ENCODE data around the gene MKKS.
A peak's percentile ranks its signal among the peaks of the same experiment; 100 is the strongest.

The MKKS gene

GRCh38 chr20:10433623-10434466 lies at the start of gene MKKS:
TSS of gene MKKS (minus strand) at chr20:10434222. CDS start at chr20:10413514, 20,708 bp downstream.
- DNase-seq = peak; percentile 87 to 91

- DNase-seq = no peak
Measured at GRCh38 chr20:10483691-10484090, 49.7 kb upstream of the MKKS start.

GRCh38 chr20:10481676-10482075 lies 47.7 kb upstream of the MKKS start:
- no peak for DNase-seq

GRCh38 chr20:10478930-10479329 lies 44.9 kb upstream of the MKKS start:
- DNase-seq = no peak

DNA sequence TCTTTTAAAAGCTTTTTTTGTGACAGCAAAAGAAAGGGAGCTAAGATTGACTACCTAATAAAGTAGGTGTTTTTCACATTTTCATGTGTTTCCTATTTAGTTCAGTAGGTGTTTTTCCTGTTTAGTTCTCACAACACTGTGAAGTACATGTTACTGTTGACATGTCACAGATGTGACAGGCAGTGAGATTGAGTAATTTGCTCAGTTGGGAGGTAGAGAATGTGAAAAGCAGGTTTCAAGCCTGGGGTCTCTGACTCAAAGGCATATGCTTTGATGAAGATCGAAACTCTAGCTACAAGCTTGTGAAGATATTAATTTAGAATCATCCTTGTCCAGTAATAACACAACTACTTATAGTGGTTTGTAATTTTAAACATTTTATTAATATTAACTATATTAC lies 44.2 kb upstream of the MKKS start:
- no peak for DNase-seq

DNA sequence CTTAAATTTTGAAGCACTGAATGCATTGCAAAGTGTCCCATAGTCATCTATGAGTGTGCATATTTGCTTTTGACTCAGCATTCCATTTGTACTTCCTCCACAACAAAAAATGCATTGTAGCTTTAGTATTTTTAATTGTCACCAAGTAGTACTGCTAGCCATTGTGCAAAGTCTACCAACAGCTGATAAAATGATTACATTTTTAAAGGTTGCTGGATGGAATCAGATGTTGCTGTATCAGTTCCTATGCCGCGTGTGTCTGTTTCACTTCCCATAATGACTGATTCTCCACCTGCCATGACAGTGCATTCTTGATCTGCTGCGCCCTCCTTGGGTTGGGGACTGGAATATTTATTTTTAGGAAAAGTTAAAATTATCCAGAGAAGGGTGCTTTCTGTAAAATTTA lies 42.3 kb upstream of the MKKS start:
- peak; percentile 6 to 33 for DNase-seq

DNA sequence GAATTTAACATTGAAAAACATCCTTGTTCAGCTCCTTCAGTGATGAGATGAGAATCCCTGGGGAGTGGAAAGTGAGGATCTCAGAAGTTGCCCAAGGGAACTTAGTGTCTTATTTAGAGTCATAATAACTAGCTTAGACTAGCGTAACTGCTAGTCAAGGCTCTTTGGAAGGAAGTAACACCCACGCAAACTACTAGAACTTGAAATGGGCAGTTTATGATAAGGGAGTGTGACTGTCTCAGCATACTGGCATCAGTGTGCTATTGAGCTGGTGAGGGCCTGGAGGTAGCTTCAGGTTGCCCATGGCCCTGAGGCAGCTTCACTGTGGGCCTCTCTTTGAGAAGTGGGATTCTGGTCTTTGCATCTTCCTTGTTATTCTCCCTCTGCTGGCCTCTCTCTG lies 41.2 kb upstream of the MKKS start:
- no peak for DNase-seq

DNA sequence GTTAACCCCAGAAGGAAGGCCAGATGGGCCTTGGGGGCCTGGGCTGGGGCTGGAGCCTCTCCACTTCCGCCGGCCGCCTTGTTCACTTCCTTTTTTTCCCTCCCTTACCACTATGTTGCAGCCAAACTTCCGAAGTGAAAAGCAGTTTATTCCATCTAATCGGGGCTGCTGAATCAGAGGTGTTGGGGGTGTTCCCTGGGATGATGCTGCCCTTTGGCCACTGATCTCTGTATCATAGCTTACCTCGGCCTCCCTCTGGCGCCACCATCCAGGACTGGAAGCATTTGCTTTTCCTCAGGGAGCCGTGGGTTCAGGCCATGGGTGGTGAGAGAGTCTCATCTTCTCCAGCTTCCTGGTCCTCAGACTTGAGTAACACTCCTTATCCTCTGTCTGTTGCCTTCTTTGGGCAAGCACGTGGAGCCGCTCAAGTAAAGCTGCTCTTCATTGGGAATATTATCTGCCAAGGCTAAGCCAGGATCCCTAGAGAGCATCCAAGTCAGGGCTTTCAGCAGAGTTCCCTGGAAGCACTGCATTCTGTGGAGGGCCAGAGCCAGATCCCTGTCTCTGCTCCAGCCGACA lies 40.7 kb upstream of the MKKS start:
- no peak for DNase-seq

- DNase-seq = no peak
Measured at GRCh38 chr20:10472871-10473270, 38.8 kb upstream of the MKKS start.

DNA sequence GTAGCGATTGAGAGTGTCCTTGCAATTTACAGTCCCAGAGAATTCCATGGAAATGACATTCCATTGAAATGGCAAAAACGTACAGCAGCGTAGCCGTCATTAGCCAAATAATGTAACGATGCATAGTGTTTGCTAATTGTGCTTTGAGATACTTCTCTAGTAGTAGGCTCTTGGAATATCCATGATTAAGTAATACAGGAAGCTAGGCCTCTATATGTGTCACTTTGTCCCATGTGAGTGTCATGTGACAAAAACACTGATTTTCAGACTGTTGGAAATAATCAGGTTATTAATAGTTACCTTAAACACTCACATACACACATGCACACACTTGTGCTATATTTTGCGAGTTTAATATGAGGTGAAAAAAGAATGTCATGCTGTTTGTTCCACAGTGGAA lies 36.3 kb upstream of the MKKS start:
- no peak for DNase-seq

- peak in 1 of 2 donors; percentile 50 for DNase-seq
Measured at GRCh38 chr20:10469599-10469998, 35.6 kb upstream of the MKKS start.

DNA sequence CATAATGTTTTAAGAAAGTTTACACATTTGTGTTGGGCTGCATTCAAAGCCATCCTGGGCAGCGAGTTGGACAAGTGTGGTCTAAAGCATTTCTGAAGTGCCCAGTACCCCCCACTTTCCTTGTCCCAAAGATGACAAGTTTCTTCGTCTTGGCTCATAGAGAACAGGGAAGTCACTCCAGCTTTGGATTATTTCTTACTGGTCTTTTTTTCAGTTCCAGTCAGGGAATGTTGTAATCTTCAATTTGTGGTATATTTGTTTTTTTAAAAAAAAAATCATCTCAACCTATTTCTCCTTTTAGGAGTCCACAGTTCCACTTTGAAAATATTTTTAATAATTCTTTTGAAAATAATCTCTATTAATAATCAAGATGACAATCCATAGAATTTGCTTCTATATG lies 35.0 kb upstream of the MKKS start:
- DNase-seq = no peak

- no peak for DNase-seq
Measured at GRCh38 chr20:10468340-10468845, 34.4 kb upstream of the MKKS start.

DNA sequence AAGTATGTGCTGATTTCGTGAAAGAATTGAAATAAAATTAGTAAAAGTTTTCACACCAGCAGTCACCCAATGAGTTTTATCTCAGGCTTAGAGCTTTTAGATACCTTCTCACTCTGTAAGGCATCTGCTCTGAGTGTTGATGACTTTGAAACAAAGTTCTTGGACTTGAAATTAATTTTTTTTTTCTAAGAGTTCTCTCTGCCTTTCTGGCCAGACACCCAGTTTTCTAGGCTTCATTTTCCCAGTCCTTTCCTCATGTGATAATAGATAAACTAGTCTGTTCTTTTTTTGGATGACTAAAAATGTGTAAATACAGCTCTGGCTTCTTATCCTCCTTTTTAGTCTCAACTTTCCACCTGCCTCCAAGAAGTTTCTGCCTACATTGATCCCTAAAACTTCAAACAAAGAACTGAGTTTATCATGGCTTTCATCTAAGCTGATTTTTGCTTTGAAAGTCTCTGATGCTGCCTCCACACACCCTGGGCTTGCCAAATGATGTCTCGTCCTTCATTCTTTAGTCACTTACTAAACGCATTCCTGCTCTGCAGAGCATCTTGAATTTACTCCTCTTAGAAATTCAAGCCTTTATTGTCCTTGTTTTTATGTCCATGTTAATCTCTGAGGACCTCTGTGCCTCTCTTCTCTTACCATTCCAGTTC lies 33.8 kb upstream of the MKKS start:
- DNase-seq = no peak

GRCh38 chr20:10466855-10467254 lies 32.8 kb upstream of the MKKS start:
- DNase-seq = no peak

- no peak for DNase-seq
Measured at GRCh38 chr20:10466325-10466724, 32.3 kb upstream of the MKKS start.

- no peak for DNase-seq
Measured at GRCh38 chr20:10465135-10465534, 31.1 kb upstream of the MKKS start.

GRCh38 chr20:10463622-10464021 lies 29.6 kb upstream of the MKKS start:
- DNase-seq = no peak

DNA sequence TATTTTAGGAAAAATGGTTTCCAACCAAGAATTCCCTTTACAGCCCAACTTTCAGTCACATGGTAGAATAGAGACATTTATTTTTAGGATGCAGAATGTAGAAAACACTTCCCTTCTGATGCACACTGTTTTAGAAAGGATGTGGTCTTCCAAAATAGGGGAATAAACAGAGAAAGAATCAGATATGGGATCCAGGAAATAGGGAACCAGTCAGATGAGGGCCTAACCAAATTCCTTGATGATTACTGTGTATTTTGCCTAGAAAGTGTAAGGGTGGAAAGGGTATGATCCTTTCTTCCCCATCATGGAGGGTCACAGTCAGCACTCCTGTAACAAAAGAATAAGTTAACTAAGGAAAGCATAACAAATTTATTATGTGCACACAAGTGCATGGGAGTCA lies 28.5 kb upstream of the MKKS start:
- DNase-seq = no peak

DNA sequence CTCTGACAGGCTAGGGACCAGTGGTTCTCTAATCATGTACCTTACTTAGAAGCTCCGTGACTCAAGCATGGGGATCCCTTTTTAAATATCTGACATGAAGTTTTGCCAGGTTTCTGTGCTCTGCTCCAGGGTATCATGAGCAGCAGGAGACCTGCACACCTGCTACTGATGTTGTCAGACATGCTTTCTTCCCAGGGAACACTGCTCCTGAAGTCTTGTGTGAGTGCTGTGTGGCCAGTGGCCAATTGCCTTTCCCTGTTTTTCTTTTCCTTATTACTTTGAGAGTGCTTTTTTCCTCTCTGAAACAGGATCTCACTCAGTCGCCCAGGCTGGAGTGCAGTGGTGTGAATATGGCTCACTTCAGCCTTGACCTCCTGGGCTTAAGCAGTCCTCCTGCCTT lies 27.5 kb upstream of the MKKS start:
- DNase-seq = no peak

- DNase-seq = no peak
Measured at GRCh38 chr20:10454151-10454750, 20.2 kb upstream of the MKKS start.

GRCh38 chr20:10453241-10453640 lies 19.2 kb upstream of the MKKS start:
- peak; percentile 24 to 44 for DNase-seq

DNA sequence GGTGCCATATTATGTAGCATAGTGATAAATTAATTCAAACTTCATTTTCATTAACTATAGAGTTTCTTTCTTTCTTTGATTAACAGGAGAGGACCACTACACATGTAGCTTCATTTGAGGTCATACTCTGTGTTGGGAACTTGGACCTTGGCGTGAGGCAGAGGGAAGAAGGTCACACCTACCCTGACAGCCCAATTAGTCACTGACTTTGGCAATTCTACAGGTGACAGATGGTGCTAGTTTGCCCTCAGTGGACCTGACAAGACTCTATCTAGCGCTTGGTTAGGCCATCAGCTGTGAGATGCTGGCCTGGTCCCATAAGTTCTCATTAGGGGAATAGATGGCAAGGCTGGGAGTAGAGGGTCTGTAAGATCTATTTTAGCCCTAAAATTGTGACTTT lies 15.2 kb upstream of the MKKS start:
- DNase-seq = no peak

All from CD4-positive, alpha-beta T cell treated with Interferon alpha-2 for 1 hour (primary cell).